Immature natural killer cell (primary cell): ENCODE data around the gene DLG2. TPM values are rescaled to one million over a fixed set of nuclear protein-coding genes. Genes with fewer than 3 reads are reported as not detected.
A peak's percentile ranks its signal among the peaks of the same experiment; 100 is the strongest.

Experiments
- DNase-seq, 3 donors: peaks; one replicate each; pipeline ENCODE4 v3.0.0; 2022; ENCODE audit warnings: mixed read lengths in 1 of 3
- H3K27ac Mint-ChIP-seq, 6 donors: one replicate each; pipeline ENCODE4 v1.8.0; 2020; ENCODE audit warnings: mixed read lengths in 6 of 6, mild to moderate bottlenecking in 5 of 6, inconsistent platforms in 4 of 6, moderate library complexity in 3 of 6
- H3K27me3 Mint-ChIP-seq, 3 donors: one replicate each; pipeline ENCODE4 v1.8.0; 2020 to 2021; ENCODE audit warnings: low read depth in 3 of 3, mild to moderate bottlenecking in 3 of 3, mixed read lengths in 3 of 3, moderate library complexity in 3 of 3, inconsistent platforms in 1 of 3
- H3K36me3 Mint-ChIP-seq, 3 donors: one replicate each; pipeline ENCODE4 v1.8.0; 2020; ENCODE audit warnings: mixed read lengths in 3 of 3, inconsistent platforms in 2 of 3, mild to moderate bottlenecking in 2 of 3
- H3K4me1 Mint-ChIP-seq, 2 donors: one replicate each; pipeline ENCODE4 v1.8.0; 2020; ENCODE audit warnings: inconsistent platforms in 2 of 2, mild to moderate bottlenecking in 2 of 2, mixed read lengths in 2 of 2, moderate library complexity in 1 of 2
- H3K4me3 Mint-ChIP-seq, 5 donors: one replicate each; pipeline ENCODE4 v1.8.0; 2020; ENCODE audit warnings: mild to moderate bottlenecking in 5 of 5, mixed read lengths in 5 of 5, inconsistent platforms in 3 of 5, moderate library complexity in 3 of 5
- H3K9me3 Mint-ChIP-seq, 6 donors: one replicate each; pipeline ENCODE4 v1.8.0; 2020; ENCODE audit warnings: mild to moderate bottlenecking in 6 of 6, mixed read lengths in 6 of 6, inconsistent platforms in 4 of 6, moderate library complexity in 3 of 6
- polyA plus RNA-seq, 3 donors: library from polyadenylated mRNA; unstranded; fragments of 300-500 nt; fragmentation: Illumina TruSeq; gene quantifications; one replicate each; pipeline ENCODE4 v1.2.3, GENCODE V29; 2021

The DLG2 gene
- polyA plus RNA-seq, 3 donors from 2014 or later, result 0.57 to 1.9 (median 1.2) TPM

GRCh38 chr11:84719935-84720577 is 907.1 kb downstream of the DLG2 start:
- Mint-ChIP-seq H3K27me3 (peaks cover 0 to 6% (median 5%) of the 10 kb centered on the region in 3 donors), H3K4me1 (peaks cover 2 to 5% of the 10 kb centered on the region in 2 donors), H3K36me3 (no peaks in the 10 kb centered on the region), H3K9me3 (peaks cover 2 to 27% (median 4%) of the 10 kb centered on the region in 6 donors), H3K4me3 (peak overlapping the region in 4 of 5 donors; percentile 7 to 63 (median 38)), H3K27ac (no peak overlapping the region)
- no peak for DNase-seq

- peaks cover 0 to 1% of the 10 kb centered on the region in 2 donors for H3K4me1 Mint-ChIP-seq
- H3K9me3 Mint-ChIP-seq, result peaks cover 0 to 12% (median 10%) of the 10 kb centered on the region in 6 donors
- H3K4me3 Mint-ChIP-seq, result peak overlapping the region in 2 of 5 donors; percentile 34 to 57
- no peaks in the 10 kb centered on the region for H3K36me3 Mint-ChIP-seq
- peak overlapping the region in 1 of 6 donors; percentile 53 for H3K27ac Mint-ChIP-seq
- DNase-seq, result peak in 1 of 3 donors; percentile 6
- H3K27me3 Mint-ChIP-seq, result peaks cover 3 to 6% (median 5%) of the 10 kb centered on the region in 3 donors
These were observed 912.8 kb downstream of the DLG2 start for GRCh38 chr11:84714316-84714780.

- Mint-ChIP-seq H3K27ac (no peak overlapping the region), H3K27me3 (peaks cover 0 to 4% (median 0%) of the 10 kb centered on the region in 3 donors), H3K9me3 (peaks cover 3 to 15% (median 9%) of the 10 kb centered on the region in 6 donors), H3K4me3 (no peak overlapping the region), H3K36me3 (no peaks in the 10 kb centered on the region), H3K4me1 (no peaks in the 10 kb centered on the region)
- DNase-seq, result no peak
These were observed 935.3 kb downstream of the DLG2 start for GRCh38 chr11:84691830-84692229.

GRCh38 chr11:84687433-84687832 is 939.7 kb downstream of the DLG2 start:
- Mint-ChIP-seq H3K36me3 (no peaks in the 10 kb centered on the region), H3K4me1 (no peaks in the 10 kb centered on the region), H3K27ac (no peak overlapping the region), H3K27me3 (peaks cover 0 to 1% (median 0%) of the 10 kb centered on the region in 3 donors), H3K9me3 (peaks cover 2 to 20% (median 9%) of the 10 kb centered on the region in 6 donors), H3K4me3 (no peak overlapping the region)
- no peak for DNase-seq

GRCh38 chr11:84686716-84687115 is 940.4 kb downstream of the DLG2 start:
- no peak for DNase-seq
- H3K27me3 Mint-ChIP-seq, result peaks cover 0 to 3% (median 0%) of the 10 kb centered on the region in 3 donors
- H3K4me1 Mint-ChIP-seq, result no peaks in the 10 kb centered on the region
- H3K4me3 Mint-ChIP-seq, result no peak overlapping the region
- no peaks in the 10 kb centered on the region for H3K36me3 Mint-ChIP-seq
- H3K27ac Mint-ChIP-seq, result no peak overlapping the region
- H3K9me3 Mint-ChIP-seq, result peaks cover 2 to 20% (median 9%) of the 10 kb centered on the region in 6 donors

- Mint-ChIP-seq H3K27me3 (peaks cover 0 to 3% (median 0%) of the 10 kb centered on the region in 3 donors), H3K36me3 (no peaks in the 10 kb centered on the region), H3K9me3 (peaks cover 2 to 23% (median 10%) of the 10 kb centered on the region in 6 donors), H3K27ac (no peak overlapping the region), H3K4me3 (no peak overlapping the region), H3K4me1 (no peaks in the 10 kb centered on the region)
- DNase-seq, result no peak
These were observed 941.2 kb downstream of the DLG2 start for GRCh38 chr11:84685976-84686375.

- Mint-ChIP-seq H3K27me3 (peaks cover 0 to 3% (median 0%) of the 10 kb centered on the region in 3 donors), H3K36me3 (no peaks in the 10 kb centered on the region), H3K9me3 (peaks cover 2 to 23% (median 10%) of the 10 kb centered on the region in 6 donors), H3K4me1 (no peaks in the 10 kb centered on the region), H3K4me3 (no peak overlapping the region), H3K27ac (no peak overlapping the region)
- no peak for DNase-seq
These were observed 942.0 kb downstream of the DLG2 start for GRCh38 chr11:84685149-84685548.

- DNase-seq, result no peak
- Mint-ChIP-seq H3K4me1 (no peaks in the 10 kb centered on the region), H3K9me3 (peaks cover 2 to 23% (median 9%) of the 10 kb centered on the region in 6 donors), H3K4me3 (no peak overlapping the region), H3K27ac (no peak overlapping the region), H3K36me3 (no peaks in the 10 kb centered on the region), H3K27me3 (peaks cover 0 to 2% (median 0%) of the 10 kb centered on the region in 3 donors)
These were observed 945.7 kb downstream of the DLG2 start for GRCh38 chr11:84681456-84681855.

GRCh38 chr11:84675396-84676025 is 951.6 kb downstream of the DLG2 start:
- peaks cover 2 to 34% (median 6%) of the 10 kb centered on the region in 6 donors for H3K9me3 Mint-ChIP-seq
- H3K4me3 Mint-ChIP-seq, result no peak overlapping the region
- no peaks in the 10 kb centered on the region for H3K36me3 Mint-ChIP-seq
- H3K27me3 Mint-ChIP-seq, result peaks cover 0 to 3% (median 0%) of the 10 kb centered on the region in 3 donors
- DNase-seq, result no peak
- no peak overlapping the region for H3K27ac Mint-ChIP-seq
- H3K4me1 Mint-ChIP-seq, result no peaks in the 10 kb centered on the region

GRCh38 chr11:84673753-84674152 is 953.4 kb downstream of the DLG2 start:
- H3K9me3 Mint-ChIP-seq, result peaks cover 2 to 42% (median 10%) of the 10 kb centered on the region in 6 donors
- H3K27me3 Mint-ChIP-seq, result peaks cover 0 to 3% (median 0%) of the 10 kb centered on the region in 3 donors
- H3K4me1 Mint-ChIP-seq, result no peaks in the 10 kb centered on the region
- DNase-seq, result no peak
- H3K4me3 Mint-ChIP-seq, result no peak overlapping the region
- H3K36me3 Mint-ChIP-seq, result no peaks in the 10 kb centered on the region
- H3K27ac Mint-ChIP-seq, result no peak overlapping the region

GRCh38 chr11:84671325-84671999 is 955.7 kb downstream of the DLG2 start:
- no peaks in the 10 kb centered on the region for H3K4me1 Mint-ChIP-seq
- no peaks in the 10 kb centered on the region for H3K36me3 Mint-ChIP-seq
- no peak overlapping the region for H3K27ac Mint-ChIP-seq
- H3K9me3 Mint-ChIP-seq, result peaks cover 2 to 41% (median 10%) of the 10 kb centered on the region in 6 donors
- peaks cover 0 to 3% (median 0%) of the 10 kb centered on the region in 3 donors for H3K27me3 Mint-ChIP-seq
- H3K4me3 Mint-ChIP-seq, result no peak overlapping the region
- no peak for DNase-seq

- Mint-ChIP-seq H3K36me3 (peaks cover 0 to 4% (median 0%) of the 10 kb centered on the region in 3 donors), H3K27ac (no peak overlapping the region), H3K4me3 (no peak overlapping the region), H3K4me1 (no peaks in the 10 kb centered on the region), H3K27me3 (no peaks in the 10 kb centered on the region), H3K9me3 (peaks cover 1 to 40% (median 13%) of the 10 kb centered on the region in 6 donors)
- no peak for DNase-seq
These were observed 963.4 kb downstream of the DLG2 start for GRCh38 chr11:84663731-84664130.

GRCh38 chr11:84660257-84660977 is 966.7 kb downstream of the DLG2 start:
- Mint-ChIP-seq H3K27me3 (no peaks in the 10 kb centered on the region), H3K9me3 (peaks cover 1 to 47% (median 19%) of the 10 kb centered on the region in 6 donors), H3K4me3 (no peak overlapping the region), H3K27ac (no peak overlapping the region), H3K4me1 (no peaks in the 10 kb centered on the region), H3K36me3 (peaks cover 0 to 4% (median 0%) of the 10 kb centered on the region in 3 donors)
- DNase-seq, result no peak
